HepG2 (cell line): ENCODE results near the gene UNC5A. TPM values are rescaled to one million over a fixed set of nuclear protein-coding genes. Genes with fewer than 3 reads are reported as not detected.
A peak's percentile ranks its signal among the peaks of the same experiment; 100 is the strongest.

Experiments used
- ATAC-seq: fragments of 200-7000 bp; cut with Tn5 transposase; 3 replicates; pipeline ENCODE4 v1.9.1; 2020; ENCODE audit warnings: mild to moderate bottlenecking, moderate library complexity
- BruUV-seq: library from RNA; stranded (reverse); fragments of 400-500 nt; replicated peaks from 2 replicates; lab custom pipeline; 2021; lab: Mats Ljungman, UMichigan
- CTCF ChIA-PET: fragments of 300-600 bp; formaldehyde crosslinking; extraction: SDS; loops from one replicate; lab custom pipeline; 2021; ENCODE audit warnings: low total read pairs, inconsistent platforms, low intra/inter-chr PET ratio; lab: Yijun Ruan, JAX
- POLR2A ChIA-PET: fragments of 350-600 bp; sonication (Branson Sonifier 250); formaldehyde crosslinking; loops from one replicate; lab custom pipeline; 2020; ENCODE audit warnings: antibody characterized with exemption, inconsistent platforms; lab: Yijun Ruan, JAX
- DNase-seq: peaks from one replicate; pipeline ENCODE4 v3.0.0-alpha.2; 2015; ENCODE audit warnings: low spot score
- FAIRE-seq: peaks from 3 replicates; lab custom pipeline; 2011; peaks lifted over from hg19 to GRCh38; lab: Jason Lieb, UNC
- H2AFZ ChIP-seq: one replicate; pipeline ENCODE4 v1.6.1; 2011; ENCODE audit warnings: low read length, inconsistent platforms
- H3K27ac ChIP-seq: fragments of 300-600 bp; 3 replicates; pipeline ENCODE4 v1.8.0; 2011; ENCODE audit warnings: mixed run types, mild to moderate bottlenecking, mixed read lengths, low read length, inconsistent platforms; ENCODE audit not compliant: insufficient read depth; ENCODE audit errors: extremely low read length
- H3K27me3 ChIP-seq, 2 experiments: fragments of 200-600 bp in 1 of 2; 2 replicates in 1 of 2; 3 replicates in 1 of 2; pipeline versions ENCODE4 v1.6.0 to v1.8.0; 2011; ENCODE audit warnings: low read length in 2 of 2, mild to moderate bottlenecking in 2 of 2, moderate library complexity in 2 of 2, inconsistent platforms in 1 of 2; ENCODE audit not compliant: insufficient read depth in 2 of 2, control insufficient read depth in 1 of 2
- H3K36me3 ChIP-seq, 2 experiments: fragments of 200-600 bp in 1 of 2; replicated peaks in 1 of 2; 2 replicates in 1 of 2; 3 replicates in 1 of 2; pipeline versions ENCODE4 v1.5.1 to v1.8.0; 2011; ENCODE audit warnings: low read length in 2 of 2, inconsistent platforms in 1 of 2; ENCODE audit not compliant: insufficient read depth in 2 of 2, control insufficient read depth in 1 of 2
- H3K4me1 ChIP-seq: 2 replicates; pipeline ENCODE4 v1.5.1; 2012; ENCODE audit warnings: low read length, inconsistent platforms; ENCODE audit not compliant: insufficient read depth
- H3K4me2 ChIP-seq: 2 replicates; pipeline ENCODE4 v1.6.0; 2011; ENCODE audit warnings: low read depth, low read length, inconsistent platforms
- H3K4me3 ChIP-seq, 3 experiments: fragments of 200-600 bp in 1 of 3; sonication (generic), shearing (Covaris generic) in 1 of 3; replicated peaks in 1 of 3; 2 replicates each; pipeline ENCODE4 v1.5.1; 2011 to 2016; ENCODE audit warnings: low read length in 3 of 3, inconsistent platforms in 2 of 3, low read depth in 2 of 3, mild to moderate bottlenecking in 2 of 3, control low read depth in 1 of 3, mixed read lengths in 1 of 3; ENCODE audit not compliant: insufficient read depth in 1 of 3
- H3K79me2 ChIP-seq: one replicate; pipeline ENCODE4 v1.6.1; 2011; ENCODE audit warnings: low read length, inconsistent platforms; ENCODE audit not compliant: insufficient read depth
- H3K9ac ChIP-seq: 2 replicates; pipeline ENCODE4 v1.6.0; 2011; ENCODE audit warnings: mild to moderate bottlenecking, low read depth, low read length, inconsistent platforms; ENCODE audit not compliant: insufficient read depth
- H3K9me3 ChIP-seq: 2 replicates; pipeline ENCODE4 v1.5.1; 2012; ENCODE audit warnings: mild to moderate bottlenecking, low read length
- H4K20me1 ChIP-seq: 2 replicates; pipeline ENCODE4 v1.6.0; 2011; ENCODE audit warnings: inconsistent platforms, mild to moderate bottlenecking, low read length, moderate library complexity; ENCODE audit not compliant: insufficient read depth
- ASH2L ChIP-seq: fragments of 300-600, 200-600 bp; sonication (generic); IDR thresholded peaks from 2 replicates; pipeline ENCODE4 v1.7.0; 2017; ENCODE audit warnings: low read depth, mild to moderate bottlenecking, moderate library complexity, mixed read lengths, low read length; ENCODE audit not compliant: insufficient read length
- BHLHE40 ChIP-seq: IDR thresholded peaks from 2 replicates; pipeline ENCODE4 v1.6.1; 2011; ENCODE audit warnings: low read length, improper control_type of control experiment
- CTCF ChIP-seq: sonication (generic); formaldehyde crosslinking; IDR thresholded peaks from 2 replicates; pipeline ENCODE4 v1.5.0; 2020; ENCODE audit warnings: mild to moderate bottlenecking, missing genetic modification reagents, moderate library complexity
- HNRNPH1 ChIP-seq: fragments of 200-400 bp; formaldehyde crosslinking; optimal IDR thresholded peaks from 2 replicates; pipeline ENCODE3; 2017; ENCODE audit warnings: mild to moderate bottlenecking, low read depth, low read length
- KDM4B ChIP-seq: sonication (generic); formaldehyde crosslinking; IDR thresholded peaks from 2 replicates; pipeline ENCODE4 v1.4.0; 2020; ENCODE audit warnings: missing genetic modification reagents
- KDM5A ChIP-seq: fragments of 200-600 bp; sonication (generic); IDR thresholded peaks from 2 replicates; pipeline ENCODE4 v1.7.0; 2018; ENCODE audit warnings: antibody characterized with exemption, mild to moderate bottlenecking, low read length, borderline replicate concordance
- MAFF ChIP-seq: IDR thresholded peaks from 2 replicates; pipeline ENCODE4 v1.6.1; 2011; ENCODE audit warnings: low read depth, low read length, improper control_type of control experiment
- MAFK ChIP-seq, 2 experiments: IDR thresholded peaks in 1 of 2; conservative IDR thresholded peaks in 1 of 2; 2 replicates each; pipeline ENCODE4 v1.6.1; 2011; ENCODE audit warnings: improper control_type of control experiment in 2 of 2, low read length in 2 of 2
- ONECUT2 ChIP-seq: sonication (generic); formaldehyde crosslinking; IDR thresholded peaks from 2 replicates; pipeline ENCODE4 v1.4.0; 2020; ENCODE audit warnings: missing genetic modification reagents
- ZBTB42 ChIP-seq: sonication (generic); formaldehyde crosslinking; IDR thresholded peaks from 2 replicates; pipeline ENCODE4 v1.5.0; 2020; ENCODE audit warnings: mild to moderate bottlenecking, missing genetic modification reagents
- ZBTB7B ChIP-seq: sonication (generic); formaldehyde crosslinking; IDR thresholded peaks from 2 replicates; pipeline ENCODE4 v1.4.0; 2020; ENCODE audit warnings: missing genetic modification reagents
- ZNF331 ChIP-seq: sonication (generic); formaldehyde crosslinking; IDR thresholded peaks from 2 replicates; pipeline ENCODE4 v1.4.0; 2020; ENCODE audit warnings: missing genetic modification reagents
- ZNF335 ChIP-seq: sonication (generic); formaldehyde crosslinking; IDR thresholded peaks from 2 replicates; pipeline ENCODE4 v1.4.0; 2020; ENCODE audit warnings: missing genetic modification reagents
- ZNF557 ChIP-seq: sonication (generic); formaldehyde crosslinking; IDR thresholded peaks from 2 replicates; pipeline ENCODE4 v1.4.0; 2020; ENCODE audit warnings: missing genetic modification reagents
- ZNF607 ChIP-seq: sonication (generic); formaldehyde crosslinking; IDR thresholded peaks from 2 replicates; pipeline ENCODE4 v1.5.1; 2020; ENCODE audit warnings: missing genetic modification reagents, mild to moderate bottlenecking, borderline replicate concordance
- WGBS: methylation state at CpG from one replicate; pipeline ENCODE4 v1.1.6; 2017; ENCODE audit warnings: low lambda C conversion rate; 5-methylcytosine and 5-hydroxymethylcytosine counted together
- in situ Hi-C: cut with HindIII; loops from 2 replicates; pipeline ENCODE4 v1.10.0; 2017; ENCODE audit warnings: low pct_unique_long_range_greater_than_20kb; ENCODE audit not compliant: extremely low pct_ligation_motif_present
- intact Hi-C: fragments of 100-400 bp; cut with micrococcal nuclease; formaldehyde crosslinking; loops from one replicate; pipeline ENCODE4 v1.10.0; 2022; ENCODE audit not compliant: unreplicated experiment
- polyA plus RNA-seq, 8 experiments: library from polyadenylated mRNA; depleted of rRNA in 3 of 8; stranded (reverse) in 7 of 8; unstranded in 1 of 8; fragments of >200 nt; fragmentation: Illumina TruSeq in 4 of 8; extraction: Trizol in 4 of 8; gene quantifications; 2 replicates each; pipeline versions ENCODE4 v1.2.1 to v1.2.3, GENCODE V29; 2011 to 2016; ENCODE audit warnings: low read depth in 4 of 8, missing spikeins in 1 of 8, mixed read lengths in 1 of 8; ENCODE audit not compliant: insufficient read depth in 1 of 8
- total RNA-seq, 5 experiments: library from RNA; depleted of rRNA; stranded (reverse); fragments of >200 nt; fragmentation: Illumina TruSeq; extraction: Trizol; gene quantifications; 2 replicates each; pipeline ENCODE4 v1.2.3, GENCODE V29; 2016; ENCODE audit warnings: low read depth in 1 of 5
- TF ChIP-seq, protein P1 (sequence below): sonication (generic); formaldehyde crosslinking; IDR thresholded peaks from 2 replicates; pipeline ENCODE4 v1.5.0; 2020; ENCODE audit warnings: mild to moderate bottlenecking, missing genetic modification reagents, borderline replicate concordance

Gene UNC5A
- total and polyA plus RNA-seq, 2 of the 13 experiments (the other 11 are each of a cell fraction or from before 2014, with no cell fraction given), result not detected

- ChIA-PET POLR2A (no interaction called here), CTCF (no interaction called here)
- H3K9ac ChIP-seq, result no peak overlapping the region
- no peak for ATAC-seq
- in situ Hi-C loops, result no loop called here
- no peak overlapping the region for H2AFZ ChIP-seq
- no peak overlapping the region for H3K27ac ChIP-seq
- no peaks in the 10 kb centered on the region; the same call in 1 of the 2 replicates for H3K9me3 ChIP-seq
- 36% methylated on average over 9 of the region's 9 CpGs for WGBS
- H3K27me3 ChIP-seq, result peaks cover 0 to 8% of the 10 kb centered on the region in 2 experiments; a peak in 1 of 5 replicates
- TF ChIP-seq ZNF607 (CRISPR knock-in tag) (no peak), BHLHE40 (no peak), MAFK (conservative IDR thresholded peaks at IDR 0.05 in 1 of 2, IDR thresholded peaks at IDR 0.05 in 1 of 2; ENCODE audit: low read length in 2 of 2) (peak; percentile 82 to 88), ZNF557 (CRISPR knock-in tag) (no peak), MAFF (peak; percentile 81), ONECUT2 (CRISPR knock-in tag) (no peak), CTCF (no peak), ZNF335 (CRISPR knock-in tag) (no peak), ZNF331 (CRISPR knock-in tag) (no peak), ZBTB42 (CRISPR knock-in tag) (no peak), KDM5A (no peak), KDM4B (no peak), HNRNPH1 (no peak), ZBTB7B (CRISPR knock-in tag) (no peak), ASH2L (no peak)
- TF ChIP-seq, protein P1, sequence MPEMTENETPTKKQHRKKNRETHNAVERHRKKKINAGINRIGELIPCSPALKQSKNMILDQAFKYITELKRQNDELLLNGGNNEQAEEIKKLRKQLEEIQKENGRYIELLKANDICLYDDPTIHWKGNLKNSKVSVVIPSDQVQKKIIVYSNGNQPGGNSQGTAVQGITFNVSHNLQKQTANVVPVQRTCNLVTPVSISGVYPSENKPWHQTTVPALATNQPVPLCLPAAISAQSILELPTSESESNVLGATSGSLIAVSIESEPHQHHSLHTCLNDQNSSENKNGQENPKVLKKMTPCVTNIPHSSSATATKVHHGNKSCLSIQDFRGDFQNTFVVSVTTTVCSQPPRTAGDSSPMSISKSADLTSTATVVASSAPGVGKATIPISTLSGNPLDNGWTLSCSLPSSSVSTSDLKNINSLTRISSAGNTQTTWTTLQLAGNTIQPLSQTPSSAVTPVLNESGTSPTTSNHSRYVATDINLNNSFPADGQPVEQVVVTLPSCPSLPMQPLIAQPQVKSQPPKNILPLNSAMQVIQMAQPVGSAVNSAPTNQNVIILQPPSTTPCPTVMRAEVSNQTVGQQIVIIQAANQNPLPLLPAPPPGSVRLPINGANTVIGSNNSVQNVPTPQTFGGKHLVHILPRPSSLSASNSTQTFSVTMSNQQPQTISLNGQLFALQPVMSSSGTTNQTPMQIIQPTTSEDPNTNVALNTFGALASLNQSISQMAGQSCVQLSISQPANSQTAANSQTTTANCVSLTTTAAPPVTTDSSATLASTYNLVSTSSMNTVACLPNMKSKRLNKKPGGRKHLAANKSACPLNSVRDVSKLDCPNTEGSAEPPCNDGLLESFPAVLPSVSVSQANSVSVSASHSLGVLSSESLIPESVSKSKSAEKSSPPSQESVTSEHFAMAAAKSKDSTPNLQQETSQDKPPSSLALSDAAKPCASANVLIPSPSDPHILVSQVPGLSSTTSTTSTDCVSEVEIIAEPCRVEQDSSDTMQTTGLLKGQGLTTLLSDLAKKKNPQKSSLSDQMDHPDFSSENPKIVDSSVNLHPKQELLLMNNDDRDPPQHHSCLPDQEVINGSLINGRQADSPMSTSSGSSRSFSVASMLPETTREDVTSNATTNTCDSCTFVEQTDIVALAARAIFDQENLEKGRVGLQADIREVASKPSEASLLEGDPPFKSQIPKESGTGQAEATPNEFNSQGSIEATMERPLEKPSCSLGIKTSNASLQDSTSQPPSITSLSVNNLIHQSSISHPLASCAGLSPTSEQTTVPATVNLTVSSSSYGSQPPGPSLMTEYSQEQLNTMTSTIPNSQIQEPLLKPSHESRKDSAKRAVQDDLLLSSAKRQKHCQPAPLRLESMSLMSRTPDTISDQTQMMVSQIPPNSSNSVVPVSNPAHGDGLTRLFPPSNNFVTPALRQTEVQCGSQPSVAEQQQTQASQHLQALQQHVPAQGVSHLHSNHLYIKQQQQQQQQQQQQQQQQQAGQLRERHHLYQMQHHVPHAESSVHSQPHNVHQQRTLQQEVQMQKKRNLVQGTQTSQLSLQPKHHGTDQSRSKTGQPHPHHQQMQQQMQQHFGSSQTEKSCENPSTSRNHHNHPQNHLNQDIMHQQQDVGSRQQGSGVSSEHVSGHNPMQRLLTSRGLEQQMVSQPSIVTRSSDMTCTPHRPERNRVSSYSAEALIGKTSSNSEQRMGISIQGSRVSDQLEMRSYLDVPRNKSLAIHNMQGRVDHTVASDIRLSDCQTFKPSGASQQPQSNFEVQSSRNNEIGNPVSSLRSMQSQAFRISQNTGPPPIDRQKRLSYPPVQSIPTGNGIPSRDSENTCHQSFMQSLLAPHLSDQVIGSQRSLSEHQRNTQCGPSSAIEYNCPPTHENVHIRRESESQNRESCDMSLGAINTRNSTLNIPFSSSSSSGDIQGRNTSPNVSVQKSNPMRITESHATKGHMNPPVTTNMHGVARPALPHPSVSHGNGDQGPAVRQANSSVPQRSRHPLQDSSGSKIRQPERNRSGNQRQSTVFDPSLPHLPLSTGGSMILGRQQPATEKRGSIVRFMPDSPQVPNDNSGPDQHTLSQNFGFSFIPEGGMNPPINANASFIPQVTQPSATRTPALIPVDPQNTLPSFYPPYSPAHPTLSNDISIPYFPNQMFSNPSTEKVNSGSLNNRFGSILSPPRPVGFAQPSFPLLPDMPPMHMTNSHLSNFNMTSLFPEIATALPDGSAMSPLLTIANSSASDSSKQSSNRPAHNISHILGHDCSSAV, result no peak
- no peaks in the 10 kb centered on the region for H3K79me2 ChIP-seq
- no peak overlapping the region for H3K4me2 ChIP-seq
- no TSS peak for BruUV-seq
- no peaks in the 10 kb centered on the region for H4K20me1 ChIP-seq
- no peak for DNase-seq
- intact Hi-C loops, result no loop called here
- H3K36me3 ChIP-seq, result no peaks in the 10 kb centered on the region
- H3K4me3 ChIP-seq, result no peak overlapping the region
- H3K4me1 ChIP-seq, result no peaks in the 10 kb centered on the region
- FAIRE-seq, result no peak
These were observed 47.9 kb upstream of the UNC5A start for GRCh38 chr5:176762489-176762888.
